CD4-positive, alpha-beta T cell treated with Interferon alpha-2 for 1 hour (primary cell): Measurements from ENCODE around the gene PAK4.
A peak's percentile ranks its signal among the peaks of the same experiment; 100 is the strongest.

Experiments used
- DNase-seq, 2 donors: peaks; one replicate each; pipeline ENCODE4 v3.0.0-alpha.2; 2020 to 2022

PAK4 gene

DNA sequence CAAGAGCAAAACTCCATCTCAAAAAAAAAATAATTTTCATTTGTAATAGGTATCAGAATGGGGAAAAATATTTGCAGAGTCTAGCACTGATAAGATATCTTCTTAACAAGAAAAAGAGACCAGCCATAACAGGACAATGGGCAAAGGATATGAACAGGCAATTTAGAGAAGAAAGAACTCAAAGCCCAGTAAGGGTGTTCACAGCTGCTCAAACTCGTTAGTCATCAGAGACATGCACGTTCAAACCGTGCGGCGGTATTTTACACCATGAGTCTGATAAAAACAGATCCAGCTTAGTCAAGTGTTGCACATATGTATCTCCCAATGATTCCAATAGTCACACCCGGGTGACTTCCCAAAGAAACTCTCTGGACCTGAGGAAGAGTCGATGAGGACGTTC, 57.5 kb downstream of the PAK4 start:
- no peak for DNase-seq

DNA sequence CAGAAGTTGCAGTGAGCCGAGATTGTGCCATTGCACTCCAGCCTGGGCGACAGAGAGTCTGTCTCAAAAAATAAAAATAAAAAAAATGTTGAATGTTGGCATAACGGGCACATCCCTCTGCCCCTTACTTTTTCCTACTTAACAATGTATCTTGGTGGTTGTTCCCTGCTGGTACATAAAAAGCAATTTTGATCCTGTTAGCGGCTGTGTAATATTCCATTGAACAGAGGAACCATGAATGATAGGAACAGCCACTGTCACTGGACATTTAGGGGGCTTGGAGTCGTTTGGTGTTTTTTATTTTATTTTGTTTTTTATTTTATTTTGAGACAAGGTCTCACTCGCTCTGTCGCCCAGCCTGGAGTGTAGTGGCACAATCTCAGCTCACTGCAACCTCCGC, 60.8 kb downstream of the PAK4 start:
- no peak for DNase-seq

DNA sequence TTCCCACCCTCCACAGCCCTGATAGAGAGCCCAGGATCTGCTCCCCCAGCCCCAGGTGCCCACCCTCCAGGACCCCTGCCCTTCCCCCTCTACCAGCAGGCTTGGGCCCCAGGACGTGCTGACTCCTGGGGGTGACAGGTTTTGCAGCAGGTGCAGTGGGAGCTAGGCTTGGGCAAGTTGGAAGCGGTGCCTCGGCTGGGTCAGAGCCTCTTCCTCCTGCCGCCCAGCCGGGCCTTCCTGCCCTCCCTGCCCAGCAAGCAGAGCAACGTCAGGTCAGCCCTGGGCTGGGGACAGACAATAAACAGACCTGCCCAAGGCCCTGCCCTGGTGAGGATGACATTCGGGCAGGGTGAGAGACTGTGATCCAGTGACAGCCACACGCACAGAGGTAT, 62.0 kb downstream of the PAK4 start:
- DNase-seq: no peak

DNA sequence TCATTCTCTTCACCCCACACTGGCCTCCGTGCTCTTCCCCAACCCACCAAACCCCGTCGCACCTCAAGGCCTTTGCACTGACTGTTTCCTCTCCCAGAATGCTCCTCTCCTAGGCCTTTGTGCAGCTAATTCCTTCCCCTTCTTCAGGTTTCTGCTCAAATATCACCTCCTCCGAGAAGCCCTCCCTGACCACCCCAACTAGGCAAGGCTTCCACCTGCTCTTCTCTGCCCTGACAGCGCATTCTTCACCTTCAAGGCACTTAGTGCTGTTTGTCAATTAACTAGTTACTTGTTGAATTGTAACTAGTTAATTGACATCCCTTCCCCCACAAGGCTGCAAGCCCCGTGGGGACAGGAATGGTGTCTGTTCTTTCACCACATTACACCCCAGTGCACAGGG, 63.4 kb downstream of the PAK4 start:
- DNase-seq: no peak

DNA sequence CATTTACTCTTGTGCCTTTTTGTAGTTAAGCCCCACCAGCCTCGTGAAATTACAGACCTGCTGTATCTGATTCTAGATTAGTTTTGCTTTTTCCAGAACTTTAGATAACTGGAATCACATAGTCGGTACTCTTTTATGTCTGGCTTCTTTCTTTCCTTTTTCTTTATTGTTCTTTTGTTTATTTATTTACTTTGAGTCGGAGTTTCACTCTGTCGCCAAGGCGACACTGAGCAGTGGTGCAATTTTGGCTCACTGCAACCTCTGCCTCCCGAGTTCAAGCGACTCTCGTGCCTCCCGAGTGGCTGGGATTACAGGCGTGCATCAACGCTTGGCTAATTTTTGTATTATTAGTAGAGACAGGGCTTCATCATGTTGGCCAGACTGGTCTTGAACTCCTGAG, 65.2 kb downstream of the PAK4 start:
- no peak for DNase-seq

DNA sequence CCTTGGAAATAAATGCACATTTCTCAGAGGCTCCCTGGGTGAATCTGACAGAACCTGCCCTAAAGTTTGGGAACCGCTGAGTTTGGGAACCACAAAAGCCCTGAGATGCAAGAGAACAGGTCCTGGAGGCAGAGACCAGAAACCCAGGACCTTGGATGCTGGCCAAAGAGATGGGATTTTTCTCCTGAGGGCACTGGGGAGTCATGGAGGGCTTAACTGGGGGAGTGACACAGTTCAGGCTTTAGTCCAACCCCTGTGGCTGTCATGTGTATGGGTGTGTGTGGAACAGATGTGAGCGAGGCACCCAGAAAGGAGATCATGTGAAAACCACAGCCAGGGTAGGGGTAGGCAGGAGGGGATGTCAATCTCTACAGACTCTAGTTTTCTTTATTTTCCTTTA, 67.3 kb downstream of the PAK4 start:
- no peak for DNase-seq

DNA sequence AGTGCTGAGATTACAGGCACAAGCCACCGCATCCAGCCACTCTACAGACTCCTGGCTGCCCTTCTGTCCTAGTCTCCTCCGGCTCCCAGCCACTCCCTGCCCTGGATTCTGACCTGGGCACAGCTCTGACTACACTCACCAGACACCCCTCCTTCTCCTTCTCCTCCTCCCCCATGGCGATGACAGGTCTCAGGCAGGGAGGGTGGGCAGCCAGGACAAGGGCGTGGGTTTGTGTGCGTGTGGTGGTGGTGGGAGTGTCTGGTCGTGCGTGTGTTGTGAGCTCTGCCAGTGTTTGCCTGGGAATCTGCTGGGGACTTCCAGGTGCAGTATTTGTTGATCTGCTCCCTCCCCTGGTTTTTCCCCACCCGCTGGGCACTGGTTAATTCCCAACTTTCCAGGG, 68.2 kb downstream of the PAK4 start:
- no peak for DNase-seq

DNA sequence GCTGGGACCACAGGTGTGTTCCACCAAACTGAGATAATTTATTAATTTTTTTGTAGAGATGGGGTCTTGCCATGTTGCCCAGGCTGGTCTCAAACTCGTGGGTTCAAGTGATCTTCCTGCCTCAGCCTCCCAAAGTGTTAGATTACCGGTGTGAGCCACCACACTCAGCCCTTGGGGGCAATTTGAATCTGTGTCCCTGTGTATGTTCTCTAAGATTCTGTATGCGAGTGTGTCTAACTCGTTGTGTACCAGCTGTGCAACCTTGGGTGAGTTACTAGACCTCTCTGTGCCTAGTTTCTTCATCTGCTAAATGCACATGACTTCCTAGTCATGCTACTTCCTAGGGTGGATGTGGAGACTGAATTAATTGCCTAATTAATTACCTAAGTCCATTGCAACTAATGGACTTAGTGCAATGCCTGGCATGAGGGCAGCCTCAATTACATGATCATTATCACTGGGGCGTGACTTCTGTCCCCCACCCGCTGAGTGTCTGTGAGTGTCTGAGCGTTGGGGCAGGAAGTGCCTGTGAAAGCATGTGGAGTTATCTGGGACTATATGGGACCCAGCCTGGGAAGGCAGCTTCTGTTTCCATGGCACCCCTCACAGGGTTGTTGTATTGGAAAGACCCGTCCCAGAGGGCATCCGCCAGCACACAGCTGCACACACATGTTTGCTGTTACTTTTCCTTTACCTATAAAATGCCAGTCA, 69.4 kb downstream of the PAK4 start:
- DNase-seq: no peak

DNA sequence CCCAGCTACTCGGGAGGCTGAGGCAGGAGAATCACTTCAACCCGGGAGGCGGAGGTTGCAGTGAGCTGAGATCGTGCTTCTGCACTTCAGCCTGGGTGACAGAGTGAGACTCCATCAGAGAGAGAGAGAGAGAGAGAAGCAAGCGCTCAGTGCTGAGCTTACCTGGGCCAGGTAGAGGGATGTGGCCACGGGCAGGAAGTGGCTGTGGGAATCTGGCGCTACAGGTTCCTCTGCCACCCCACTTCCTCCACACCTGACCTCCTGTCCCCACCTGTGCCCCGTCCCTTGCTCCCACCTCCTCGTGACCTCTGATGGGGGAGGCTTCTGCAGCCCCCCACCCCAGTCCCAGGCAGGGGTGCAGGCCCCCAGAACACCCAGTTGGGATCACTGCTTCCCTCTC, 70.2 kb downstream of the PAK4 start:
- peak in 1 of 2 donors; percentile 14 for DNase-seq

DNA sequence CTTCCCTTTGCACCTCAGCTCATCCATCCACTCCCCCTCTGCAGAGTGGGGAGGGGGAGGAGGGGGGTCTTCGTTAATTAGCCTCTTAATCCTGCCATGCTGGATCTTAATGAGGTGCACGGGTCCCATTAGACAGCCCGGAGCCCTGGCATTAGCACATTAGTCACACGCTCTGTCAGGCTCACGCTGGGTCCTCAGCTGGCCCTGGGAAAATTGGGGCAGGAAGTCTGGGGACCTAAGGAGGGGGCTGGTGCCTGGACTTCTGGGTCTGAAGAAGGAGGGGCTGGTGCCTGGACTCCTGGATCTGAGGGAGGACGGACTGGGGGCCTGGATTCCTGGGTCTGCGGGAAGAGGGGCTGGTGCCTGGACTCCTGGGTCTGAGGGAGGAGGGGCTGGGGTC, 70.7 kb downstream of the PAK4 start:
- DNase-seq: no peak

DNA sequence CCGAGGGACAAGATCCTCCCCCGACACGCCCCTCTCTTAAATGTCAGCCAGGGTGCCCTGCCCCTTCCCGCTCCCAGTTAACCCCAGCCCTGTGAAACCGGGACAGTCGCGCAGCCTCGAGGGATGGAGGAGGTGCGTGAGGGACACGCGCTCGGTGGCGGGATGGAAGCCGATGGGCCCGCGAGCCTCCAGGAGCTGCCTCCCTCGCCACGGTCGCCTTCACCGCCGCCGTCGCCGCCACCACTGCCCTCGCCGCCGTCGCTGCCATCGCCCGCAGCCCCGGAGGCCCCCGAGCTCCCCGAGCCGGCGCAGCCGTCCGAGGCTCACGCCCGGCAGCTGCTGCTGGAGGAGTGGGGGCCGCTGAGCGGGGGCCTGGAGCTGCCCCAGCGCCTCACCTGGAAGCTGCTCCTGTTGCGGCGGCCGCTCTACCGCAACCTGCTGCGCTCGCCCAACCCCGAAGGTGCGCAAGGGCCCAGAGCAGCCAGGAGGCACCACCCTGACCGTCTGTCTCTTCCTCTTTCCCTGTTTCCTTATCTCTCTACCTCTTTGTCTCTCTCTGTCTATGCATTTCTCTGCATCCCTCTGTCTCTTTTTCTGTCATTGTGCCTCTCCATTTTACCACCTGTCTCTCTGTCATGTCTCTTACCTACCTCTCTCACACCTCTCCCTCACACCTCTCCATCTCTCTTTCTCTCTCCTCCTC, 71.4 kb downstream of the PAK4 start, which contains the start of gene NCCRP1:
NCCRP1 (plus strand) TSS at position 105 of the 703 bp plus-strand sequence; CDS start at position 124, 19 bp downstream.
- no peak for DNase-seq

DNA sequence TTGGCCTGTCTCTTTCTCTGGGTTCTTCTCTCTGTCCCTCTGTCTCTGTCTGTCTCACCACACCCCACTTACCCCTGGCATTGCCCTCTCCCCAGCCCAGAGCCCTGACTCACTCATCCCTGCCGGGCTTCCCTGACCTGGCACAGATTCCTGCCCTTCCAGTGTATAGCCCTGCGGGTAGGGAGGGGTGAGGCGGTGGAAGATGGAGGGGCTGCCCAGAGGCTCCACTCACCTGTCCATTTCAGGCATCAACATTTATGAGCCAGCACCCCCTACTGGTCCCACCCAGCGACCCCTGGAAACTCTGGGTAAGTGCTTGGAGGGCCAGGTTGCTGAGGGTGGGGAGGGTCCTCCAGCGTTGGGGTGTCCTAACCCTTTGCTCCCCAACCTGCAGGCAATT, 72.2 kb downstream of the PAK4 start:
- DNase-seq: no peak

DNA sequence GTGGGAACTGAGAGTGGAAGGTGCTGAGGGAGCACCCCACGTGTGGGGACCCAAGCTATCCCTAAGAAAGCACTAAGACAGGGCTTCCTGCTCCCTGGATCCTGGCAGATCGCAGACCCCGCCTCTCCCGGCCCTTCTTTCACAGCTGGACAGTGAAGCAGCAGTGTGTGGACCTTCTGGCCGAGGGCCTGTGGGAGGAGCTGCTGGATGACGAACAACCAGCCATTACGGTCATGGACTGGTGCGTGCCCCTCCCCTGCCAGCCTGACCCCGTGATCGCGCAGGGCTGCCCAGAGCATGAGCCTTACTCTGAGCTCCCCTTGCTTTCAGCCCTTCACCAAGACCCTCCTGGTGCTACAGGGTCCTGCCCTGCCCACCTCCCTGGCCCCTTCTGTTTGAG, 73.4 kb downstream of the PAK4 start:
- no peak for DNase-seq

DNA sequence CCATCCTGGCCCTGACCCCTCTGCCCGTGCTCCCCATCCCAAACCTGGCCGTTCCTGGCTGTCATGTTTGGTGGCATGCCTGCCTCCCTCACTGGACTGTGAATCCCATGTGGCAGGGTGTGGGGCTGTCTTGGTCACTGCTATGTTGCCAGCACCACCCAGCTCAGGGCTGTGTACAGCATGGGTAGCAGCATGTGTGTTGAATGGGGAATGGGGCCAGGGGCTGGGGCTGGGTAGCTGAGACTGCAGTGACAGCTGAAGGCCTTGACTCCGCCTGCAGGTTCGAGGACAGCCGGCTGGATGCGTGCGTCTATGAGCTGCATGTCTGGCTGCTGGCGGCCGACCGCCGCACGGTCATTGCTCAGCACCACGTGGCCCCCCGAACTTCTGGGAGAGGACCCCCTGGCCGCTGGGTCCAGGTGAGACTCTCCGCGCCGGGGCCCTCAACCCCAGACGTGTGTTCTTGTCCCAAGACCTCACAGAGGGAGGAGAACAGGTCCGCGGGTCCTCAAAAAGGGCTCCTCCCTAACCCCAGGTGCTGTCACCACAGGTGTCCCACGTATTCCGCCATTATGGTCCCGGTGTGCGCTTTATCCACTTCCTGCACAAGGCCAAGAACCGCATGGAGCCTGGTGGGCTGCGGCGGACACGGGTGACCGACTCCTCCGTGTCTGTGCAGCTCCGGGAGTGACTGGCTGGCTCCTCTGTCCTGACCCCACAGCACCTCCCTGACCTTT, 74.6 kb downstream of the PAK4 start:
- no peak for DNase-seq

DNA sequence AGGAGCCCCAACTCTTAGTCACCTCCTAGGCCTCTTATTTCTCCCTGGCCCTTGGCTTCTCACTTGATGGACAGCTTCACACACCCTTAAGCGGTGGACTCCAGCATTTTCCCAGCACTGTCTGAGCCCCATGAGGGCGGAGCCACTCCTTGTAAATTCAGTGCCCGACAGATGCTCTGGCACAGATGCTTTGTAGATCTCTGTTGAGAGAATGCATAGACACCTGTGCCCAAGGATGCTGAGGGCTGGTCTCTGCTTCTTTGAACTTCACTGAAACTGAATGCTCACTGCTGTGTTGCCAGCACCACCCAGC, 75.2 kb downstream of the PAK4 start:
- DNase-seq: no peak

DNA sequence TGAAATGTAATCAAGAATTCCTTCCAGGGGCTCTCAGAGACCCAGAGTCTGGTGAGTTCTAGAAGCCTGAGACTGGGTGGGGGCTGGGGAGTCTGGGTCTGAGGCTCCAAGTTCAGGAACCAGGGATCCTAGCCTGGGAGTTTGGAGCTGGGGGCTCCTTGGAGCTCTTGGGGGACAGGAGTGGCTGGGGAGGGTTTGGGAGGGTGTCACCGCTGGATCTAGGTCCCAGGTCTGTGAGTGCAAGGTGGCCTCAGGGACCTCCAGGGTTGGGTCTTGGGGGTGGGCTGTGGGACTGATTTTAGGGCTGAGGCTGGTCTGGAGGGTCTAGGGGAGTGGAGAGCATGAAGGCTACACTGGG, 77.4 kb downstream of the PAK4 start:
- no peak for DNase-seq

DNA sequence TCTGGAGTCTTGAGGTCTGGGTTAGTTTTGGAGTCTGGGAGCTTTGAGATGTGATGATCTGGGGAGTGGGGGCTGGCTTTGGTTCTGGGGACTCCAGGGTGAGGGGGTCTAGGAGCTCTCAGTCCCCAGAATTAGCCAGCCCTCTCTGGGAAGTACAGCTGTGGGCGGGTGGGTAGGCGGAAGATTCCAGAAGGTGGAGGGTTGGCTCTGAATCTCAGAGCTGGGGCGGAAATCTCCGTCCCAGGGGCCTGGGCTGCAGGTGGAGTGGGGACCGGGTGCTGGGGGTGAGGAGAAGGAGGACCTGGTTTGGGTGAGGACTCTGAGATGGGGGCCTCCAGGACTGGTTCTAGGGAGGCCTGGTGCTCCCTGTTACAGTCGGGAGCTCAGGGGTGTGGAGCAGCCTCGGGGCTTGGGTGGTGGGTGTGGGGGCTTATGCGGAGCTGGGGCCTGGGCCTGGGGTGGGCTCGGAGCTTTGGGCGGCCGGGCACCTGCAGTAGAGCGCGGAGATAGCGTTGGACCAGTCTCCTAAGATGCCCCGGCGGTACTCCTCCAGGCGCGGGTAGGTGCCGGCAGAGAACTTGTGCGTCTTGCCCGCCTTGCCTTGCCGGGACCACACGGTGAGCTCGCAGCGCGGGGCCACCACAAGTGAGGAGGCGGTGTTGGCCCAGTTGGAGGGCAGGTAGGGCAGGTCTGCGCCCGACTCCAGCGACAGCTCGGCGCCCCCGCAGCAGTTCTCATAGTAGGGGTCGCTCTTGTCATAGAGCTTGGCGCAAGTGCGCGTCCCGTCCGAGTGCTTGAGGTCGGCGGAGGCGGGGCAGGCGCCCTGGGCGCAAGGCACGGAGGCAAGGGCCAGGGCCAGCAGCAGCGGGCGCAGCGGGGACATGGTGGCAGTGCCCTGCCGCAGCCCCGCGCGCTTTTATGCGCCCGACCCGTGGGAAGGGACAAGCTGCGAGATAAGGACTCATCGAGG, 78.1 kb downstream of the PAK4 start, which contains the start of gene SYCN:
SYCN (minus strand) TSS at position 892 of the 970 bp plus-strand sequence; CDS start at position 883, 9 bp downstream.
- no peak for DNase-seq

DNA sequence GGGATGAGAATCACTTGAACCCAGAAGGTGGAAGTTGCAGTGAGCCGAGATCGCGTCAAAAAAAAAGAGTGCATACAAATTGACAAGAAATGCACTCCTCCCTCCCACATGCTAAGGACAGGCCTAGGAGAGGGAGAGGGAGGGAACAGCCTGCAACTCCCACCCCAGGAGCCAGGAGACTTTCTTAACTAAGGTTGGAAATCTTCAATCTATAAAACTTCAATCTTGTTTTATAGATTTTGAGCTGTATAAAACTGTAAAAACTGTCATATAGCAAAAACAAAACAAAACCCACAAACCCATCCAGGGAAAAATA, 79.8 kb downstream of the PAK4 start:
- no peak for DNase-seq

DNA sequence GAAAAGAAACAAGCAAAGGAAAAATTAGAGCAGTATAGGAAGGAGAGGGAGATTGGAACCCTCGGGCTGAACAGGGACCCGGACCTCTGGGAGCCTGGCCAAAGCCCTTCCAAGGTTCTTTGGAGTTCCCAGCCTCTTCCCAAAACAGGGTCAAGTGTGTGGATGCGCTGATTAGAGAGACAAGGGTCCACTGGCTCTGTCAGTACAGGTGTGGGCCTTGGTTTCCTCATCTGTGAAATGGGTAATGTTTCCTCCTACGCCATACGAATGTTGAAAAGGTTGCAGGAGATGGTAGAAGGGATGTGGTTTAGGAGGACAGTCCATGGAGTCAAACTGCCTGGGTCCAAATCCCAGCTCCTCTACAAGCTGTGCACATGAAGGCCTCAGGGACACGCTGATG, 80.5 kb downstream of the PAK4 start:
- DNase-seq: no peak

DNA sequence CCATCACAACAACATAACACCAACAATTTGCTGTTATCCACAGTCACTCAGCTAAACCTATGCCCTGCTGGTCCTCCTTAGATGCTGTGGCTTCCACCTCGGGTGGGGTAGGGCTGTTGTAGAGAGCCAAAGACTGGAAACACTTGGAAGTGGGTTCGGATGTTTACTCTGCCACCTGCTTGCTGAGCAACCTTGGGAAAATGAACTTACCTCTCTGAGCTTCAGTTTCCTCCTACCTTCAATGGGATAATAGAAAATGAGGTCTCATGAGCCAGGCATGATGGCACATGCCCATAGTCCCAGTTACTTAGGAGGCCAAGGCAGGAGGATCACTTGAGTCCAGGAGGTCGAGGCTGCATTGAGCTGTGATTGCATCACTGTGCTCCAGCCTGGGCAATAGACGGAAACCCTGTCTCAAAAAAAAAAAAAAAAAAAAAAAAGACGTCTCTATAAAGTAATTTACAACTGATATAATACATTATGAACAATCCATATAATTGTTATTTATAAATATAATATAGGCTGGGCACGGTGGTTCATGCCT, 81.8 kb downstream of the PAK4 start:
- DNase-seq: no peak

DNA sequence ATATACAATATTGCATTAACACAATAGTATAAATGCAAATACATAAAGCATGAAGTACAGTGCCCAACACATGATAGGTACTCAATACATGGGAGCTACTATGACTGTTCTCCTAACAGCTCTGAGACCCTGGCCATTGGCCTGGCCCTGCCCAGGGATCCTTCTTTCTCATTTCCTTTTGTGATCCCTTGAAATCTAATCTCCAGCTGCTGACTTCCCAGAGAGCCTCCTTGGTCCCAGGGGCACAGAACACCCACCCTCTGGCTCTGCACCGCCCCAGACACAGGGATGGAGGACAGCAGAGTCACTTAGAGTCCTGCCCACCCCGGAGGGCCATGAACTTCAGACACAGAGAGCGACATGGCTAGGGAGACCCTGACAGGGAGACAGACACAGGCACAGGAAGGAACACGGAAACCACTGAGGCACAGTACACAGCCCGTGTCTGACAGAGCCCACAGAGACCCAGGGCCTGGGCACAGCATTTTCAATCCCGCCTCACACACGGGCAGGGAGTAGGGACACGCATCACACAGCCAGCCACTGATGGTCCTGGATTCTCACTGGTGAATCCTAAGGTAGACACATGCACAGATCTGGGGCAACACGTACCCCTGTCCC, 82.7 kb downstream of the PAK4 start:
- no peak for DNase-seq

DNA sequence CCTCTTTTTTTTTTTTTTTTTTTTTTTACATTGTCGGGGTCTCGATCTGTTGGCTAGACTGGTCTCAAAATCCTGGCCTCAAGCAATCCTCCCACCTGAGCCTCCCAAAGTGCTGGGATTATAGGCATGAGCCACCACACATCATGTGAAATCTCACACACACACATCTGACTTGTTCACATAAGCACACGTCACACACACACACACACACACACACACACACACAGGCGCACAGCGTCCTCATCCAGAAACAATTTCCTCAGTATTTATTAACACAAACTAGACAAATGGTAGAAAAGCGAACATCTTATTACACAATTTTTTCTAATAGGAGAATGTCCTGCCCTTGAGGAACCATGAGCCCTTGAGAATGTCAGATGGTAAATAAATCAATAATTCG, 83.6 kb downstream of the PAK4 start:
- DNase-seq: no peak
